NCI-H187 (cell line): ENCODE results near the gene AGTPBP1.
"Not testable (repeated sequence)": the region's sequence is repeated elsewhere in the genome, so short reads cannot be mapped to it uniquely, and the experiment has no call there.

Source experiments
- DNase-seq, 2 experiments: peaks; one replicate each; lab custom pipeline; 2025; lab: John Stamatoyannopoulos, UW

Gene AGTPBP1

DNA sequence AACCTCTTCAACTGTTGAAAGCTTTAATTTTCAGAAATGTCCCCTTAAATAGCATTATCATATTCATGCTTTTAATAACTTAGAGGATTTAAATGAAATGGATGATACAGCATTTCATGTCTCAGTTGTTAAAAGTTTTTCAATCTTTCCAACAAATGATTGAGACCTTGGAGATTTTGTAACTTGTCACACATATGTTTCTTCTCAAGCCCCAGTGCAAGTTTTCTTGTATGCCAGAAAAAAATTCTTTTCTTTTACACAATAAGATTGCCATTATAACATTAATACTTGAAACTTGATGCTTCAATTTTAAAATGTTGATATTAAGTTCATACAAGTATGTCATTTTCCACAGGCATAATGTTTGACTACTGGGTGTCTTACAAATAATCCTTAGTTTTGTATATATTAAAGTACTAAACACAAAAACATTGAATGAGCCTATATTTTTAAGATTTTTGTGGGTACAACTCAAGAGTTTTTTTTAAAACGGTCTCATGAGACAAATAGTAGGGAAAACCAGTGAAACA lies 124.5 kb downstream of the AGTPBP1 start:
- DNase-seq, result no peak

- DNase-seq, result no peak
Measured at GRCh38 chr9:85615792-85616191, 126.0 kb downstream of the AGTPBP1 start.

DNA sequence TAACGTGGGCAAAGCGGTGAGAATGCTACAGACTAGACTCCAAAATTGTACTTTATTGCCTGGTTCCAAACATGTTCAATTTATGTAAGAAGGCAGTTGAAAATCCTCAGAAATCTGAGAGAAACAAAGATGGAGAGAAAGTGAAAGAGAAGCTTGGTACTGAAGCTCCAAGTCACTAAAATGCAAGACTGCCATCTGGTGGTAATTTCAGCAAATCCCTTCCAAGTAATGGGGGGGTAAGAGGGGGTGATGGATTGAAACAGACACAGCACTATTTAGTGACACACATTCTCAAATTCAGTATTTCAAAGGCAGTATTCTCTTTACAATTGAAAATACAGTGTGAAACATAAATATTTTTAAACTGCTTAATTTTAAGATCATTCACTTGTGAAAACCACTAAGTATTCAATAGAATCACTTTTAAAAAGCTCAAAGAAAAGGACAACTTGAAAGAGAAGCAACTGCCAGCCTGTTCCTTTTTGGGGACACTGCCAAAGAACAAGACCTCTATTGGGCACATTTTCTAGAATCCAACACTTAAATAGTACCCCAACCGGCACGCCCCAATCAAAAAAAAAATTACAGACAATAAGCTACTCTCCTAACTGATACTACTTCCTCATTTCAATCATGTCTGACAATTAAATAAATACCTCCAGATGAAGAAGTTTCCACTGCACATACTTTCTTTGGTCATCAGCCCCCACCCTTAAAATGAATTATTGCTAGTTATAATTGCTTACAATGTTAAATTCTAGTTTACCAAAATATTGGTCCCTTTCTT lies 131.5 kb downstream of the AGTPBP1 start:
- DNase-seq, result no peak

- no peak for DNase-seq
Measured at GRCh38 chr9:85605905-85606304, 135.8 kb downstream of the AGTPBP1 start.

GRCh38 chr9:85603936-85604335 lies 137.8 kb downstream of the AGTPBP1 start:
- no peak for DNase-seq

GRCh38 chr9:85602742-85603141 lies 139.0 kb downstream of the AGTPBP1 start:
- no peak for DNase-seq

DNA sequence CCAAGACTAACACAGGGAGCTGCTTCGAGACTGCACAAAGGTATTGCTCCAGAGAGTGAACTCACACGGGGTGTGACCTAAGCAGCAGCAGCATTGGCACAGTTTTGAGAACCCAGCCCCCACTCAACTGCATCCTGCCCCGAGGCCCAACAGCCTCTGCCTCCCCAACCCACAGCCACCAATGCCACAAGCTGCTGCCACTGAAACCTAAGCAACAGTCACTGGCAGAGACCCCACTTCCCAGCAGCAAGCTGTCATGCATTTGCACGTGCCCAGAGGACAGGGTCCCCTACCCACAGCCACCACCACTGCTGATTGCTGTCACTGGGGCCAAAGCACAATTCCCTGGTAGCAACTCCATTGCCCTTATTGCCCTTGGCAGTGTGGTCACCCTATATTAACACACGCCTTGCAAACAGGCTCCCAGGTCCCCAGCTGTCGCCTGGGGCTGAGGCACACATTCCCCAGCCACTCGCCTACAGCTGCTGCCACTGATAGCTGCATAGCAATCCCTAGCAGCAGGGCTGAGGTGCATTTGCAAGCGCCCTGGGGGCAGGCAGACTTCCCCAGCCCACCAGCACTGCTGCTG lies 141.0 kb downstream of the AGTPBP1 start:
- no peak for DNase-seq

- DNase-seq, result no peak
Measured at GRCh38 chr9:85599540-85600105, 142.1 kb downstream of the AGTPBP1 start.

DNA sequence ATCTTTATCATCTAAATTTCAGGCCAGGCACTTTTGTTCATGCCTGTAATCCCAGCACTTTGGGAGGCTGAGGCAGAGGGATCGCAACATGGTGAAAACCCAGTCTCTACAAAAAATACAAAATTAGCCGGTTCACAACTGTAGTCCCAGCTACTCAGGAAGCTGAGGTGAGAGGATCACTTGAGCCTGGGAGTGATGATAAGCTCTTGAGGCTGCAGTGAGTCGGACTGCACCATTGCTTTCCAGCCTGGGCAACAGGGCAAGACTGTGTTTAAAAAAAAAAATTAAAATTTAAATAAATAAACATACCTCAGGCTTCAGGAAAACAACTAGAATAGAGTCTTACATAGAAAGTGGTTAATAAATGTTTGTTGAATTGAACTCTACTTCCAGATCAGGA lies 147.4 kb downstream of the AGTPBP1 start:
- DNase-seq, result no peak

DNA sequence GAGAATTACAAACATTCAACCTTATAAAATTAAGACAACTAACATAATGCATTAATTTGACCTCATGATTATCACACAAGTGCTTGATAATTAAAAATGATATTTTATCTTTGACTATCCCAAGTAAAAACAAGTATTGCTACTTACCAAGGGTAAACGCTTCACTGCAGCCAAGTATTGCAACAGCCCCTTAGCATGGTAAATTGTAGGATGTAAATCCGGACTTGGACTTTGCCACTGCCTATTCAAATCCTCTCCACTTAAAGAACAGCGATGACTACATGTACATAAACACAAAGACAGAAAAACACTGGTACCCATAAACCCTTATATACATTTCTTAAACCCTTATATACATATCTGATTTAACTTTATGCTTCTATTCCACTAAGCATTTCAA lies 155.1 kb downstream of the AGTPBP1 start:
- no peak for DNase-seq

GRCh38 chr9:85577353-85577952 lies 164.3 kb downstream of the AGTPBP1 start:
- no peak for DNase-seq

DNA sequence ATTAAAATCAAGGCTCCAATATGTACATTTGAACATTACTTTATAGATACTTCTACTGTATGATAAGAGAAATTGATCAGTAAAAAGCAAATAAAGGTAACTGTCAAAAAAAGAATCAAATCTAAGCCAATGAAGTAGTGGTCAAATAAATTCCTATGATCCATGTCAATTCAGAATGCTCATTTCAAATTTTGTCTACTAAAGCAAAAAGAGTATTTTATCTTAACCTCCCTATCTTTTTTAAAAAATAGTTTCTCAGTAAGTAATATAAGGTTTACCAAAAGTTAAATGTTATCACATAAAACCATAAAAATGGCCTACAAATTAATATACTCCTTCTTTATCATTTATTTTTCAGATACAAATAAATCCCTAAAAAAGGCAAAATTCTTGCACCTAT lies 165.9 kb downstream of the AGTPBP1 start:
- DNase-seq, result no peak

GRCh38 chr9:85573546-85573945 lies 168.2 kb downstream of the AGTPBP1 start:
- not testable (repeated sequence) for DNase-seq

DNA sequence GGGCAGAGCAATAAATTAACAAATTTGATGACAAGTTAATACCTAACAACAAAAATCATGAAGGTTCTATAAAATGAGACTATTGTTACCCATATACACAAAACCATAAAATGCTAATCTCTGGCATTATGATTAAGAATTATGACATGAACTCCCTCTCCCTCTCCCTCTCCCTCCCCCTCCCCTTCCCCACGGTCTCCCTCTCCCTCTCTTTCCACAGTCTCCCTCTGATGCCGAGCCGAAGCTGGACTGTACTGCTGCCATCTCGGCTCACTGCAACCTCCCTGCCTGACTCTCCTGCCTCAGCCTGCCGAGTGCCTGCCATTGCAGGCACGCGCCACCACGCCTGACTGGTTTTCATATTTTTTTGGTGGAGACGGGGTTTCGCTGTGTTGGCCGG lies 168.8 kb downstream of the AGTPBP1 start:
- DNase-seq, result not testable (repeated sequence)

DNA sequence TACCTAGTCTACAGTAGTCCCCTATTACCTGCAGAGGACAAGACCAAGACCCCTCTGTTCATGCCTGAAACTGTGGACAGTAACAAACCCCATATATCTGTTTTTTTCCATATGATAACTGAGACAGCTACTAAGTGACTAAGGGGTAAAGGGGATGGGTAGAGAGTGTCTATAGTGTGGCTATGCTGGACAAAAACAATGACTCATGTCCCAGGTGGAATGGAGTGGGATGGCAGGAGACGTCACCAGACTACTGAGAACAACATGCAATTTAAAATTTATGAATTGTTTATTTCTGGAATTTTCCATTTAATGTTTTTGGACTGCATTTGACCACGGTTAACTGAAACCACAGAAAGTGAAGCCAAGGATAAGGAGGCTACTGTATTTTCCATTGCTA lies 171.8 kb downstream of the AGTPBP1 start:
- DNase-seq, result no peak

DNA sequence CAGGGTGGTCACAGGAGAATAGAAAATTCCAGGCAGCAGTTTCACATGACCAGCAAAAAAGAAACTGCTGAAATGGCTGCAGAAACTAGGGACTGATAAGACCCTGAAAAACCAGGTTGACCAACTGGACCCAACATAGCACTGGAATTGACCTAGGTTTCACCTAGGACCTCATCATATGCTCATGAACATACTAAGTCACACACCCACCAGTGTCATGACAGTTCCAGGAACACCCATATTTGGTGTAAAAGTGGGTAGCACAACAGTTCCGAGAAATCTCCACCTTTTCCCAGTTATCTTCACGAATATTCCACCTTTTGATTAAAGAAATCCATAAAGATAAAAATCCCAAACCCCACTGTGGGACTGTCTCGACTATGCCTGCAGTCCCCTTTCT lies 182.2 kb downstream of the AGTPBP1 start:
- no peak for DNase-seq

DNA sequence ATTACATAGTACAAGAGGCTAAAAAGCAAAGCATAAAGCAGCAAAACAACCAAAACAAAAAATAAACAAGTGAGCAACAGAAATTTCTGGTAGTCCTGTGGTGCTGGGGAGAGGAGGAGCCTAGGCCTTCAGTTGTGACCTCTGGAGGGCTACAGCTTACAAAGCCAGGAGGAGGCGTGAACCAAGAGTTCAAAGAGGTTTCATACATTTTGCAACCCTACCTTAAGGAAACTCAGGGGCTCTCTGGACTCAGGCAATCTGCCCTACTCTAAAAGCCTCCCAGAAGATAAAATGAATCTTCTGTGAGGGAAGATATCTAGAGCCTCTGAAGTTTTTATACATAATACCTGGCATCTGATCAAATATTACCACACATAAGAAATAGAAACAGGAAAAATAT lies 187.4 kb downstream of the AGTPBP1 start:
- DNase-seq, result no peak

DNA sequence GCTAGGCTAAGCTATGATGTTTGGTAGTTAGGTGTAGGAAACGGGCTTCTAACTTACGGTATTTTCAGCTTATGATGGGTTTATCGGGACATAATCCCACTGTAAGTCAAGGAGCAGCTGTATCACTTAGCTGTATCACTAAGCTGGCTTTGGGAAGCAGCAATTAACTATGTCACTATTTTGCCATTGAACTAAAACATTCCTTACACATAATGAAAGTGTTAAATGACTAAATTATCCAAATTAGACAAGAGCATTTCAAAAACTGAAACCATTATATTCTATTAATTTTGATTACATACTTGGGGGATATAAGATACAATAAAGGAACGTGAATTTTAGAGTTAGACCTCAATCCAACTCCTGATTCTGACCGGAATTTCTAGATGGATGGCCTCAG lies 188.3 kb downstream of the AGTPBP1 start:
- DNase-seq, result no peak

DNA sequence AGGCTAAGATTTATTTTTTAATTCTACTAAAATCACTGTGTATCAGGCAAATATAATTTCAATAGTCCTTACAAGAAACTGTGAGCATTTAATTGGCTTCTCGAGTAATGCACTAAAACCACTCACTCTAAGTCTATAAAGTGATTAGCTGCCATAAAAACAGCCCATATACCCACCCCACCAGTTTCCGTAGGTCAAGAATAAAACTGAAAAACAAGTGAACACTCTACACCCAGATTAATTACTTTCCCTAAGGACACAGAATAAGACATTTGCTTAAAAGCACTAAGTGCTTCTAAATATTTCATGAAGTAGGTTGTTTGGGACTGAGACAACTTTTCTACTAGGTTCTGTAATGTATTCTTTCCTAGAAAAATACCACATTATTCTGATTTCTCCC lies 194.2 kb downstream of the AGTPBP1 start:
- no peak for DNase-seq

DNA sequence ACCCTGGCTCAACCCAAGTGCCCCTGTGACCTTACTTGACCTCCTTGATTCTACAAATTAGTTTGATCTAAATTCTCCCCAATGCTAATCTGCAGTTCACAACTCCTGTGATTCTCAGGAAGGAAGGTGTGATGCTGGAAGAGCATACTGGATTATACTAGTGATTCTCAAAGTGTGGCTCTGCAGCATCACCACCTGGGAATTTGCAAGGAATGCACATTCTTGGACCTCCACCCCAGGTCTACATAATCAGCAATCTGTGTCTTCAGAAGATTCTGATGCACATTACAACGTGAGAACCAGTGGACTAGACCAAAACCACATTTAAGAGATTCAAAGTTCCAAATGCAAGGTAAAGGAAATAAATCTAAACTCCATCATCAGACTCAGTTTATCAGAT lies 198.6 kb downstream of the AGTPBP1 start:
- DNase-seq, result no peak

GRCh38 chr9:85541876-85542275 lies 199.9 kb downstream of the AGTPBP1 start:
- no peak for DNase-seq

- DNase-seq, result no peak
Measured at GRCh38 chr9:85536514-85536913, 205.2 kb downstream of the AGTPBP1 start.

- DNase-seq, result no peak
Measured at GRCh38 chr9:85536076-85536475, 205.7 kb downstream of the AGTPBP1 start.
